OCI-LY7 (cell line): ENCODE results near the gene PDSS2.
A peak's percentile ranks its signal among the peaks of the same experiment; 100 is the strongest.

Experiments
- EZH2phosphoT487 ChIP-seq: fragments of 200-600 bp; sonication (generic); IDR thresholded peaks from 2 replicates; pipeline ENCODE4 v1.6.1; 2018; ENCODE audit warnings: low read depth, borderline replicate concordance, mild to moderate bottlenecking, mixed run types, antibody characterized with exemption, low read length, moderate library complexity, mixed read lengths
- TF ChIP-seq, protein P1 (sequence below): fragments of 200-600 bp; sonication (generic); conservative IDR thresholded peaks from 2 replicates; pipeline ENCODE4 v1.5.1; 2014; ENCODE audit warnings: mild to moderate bottlenecking, antibody characterized with exemption, low read length, moderate library complexity, mixed read lengths

DNA sequence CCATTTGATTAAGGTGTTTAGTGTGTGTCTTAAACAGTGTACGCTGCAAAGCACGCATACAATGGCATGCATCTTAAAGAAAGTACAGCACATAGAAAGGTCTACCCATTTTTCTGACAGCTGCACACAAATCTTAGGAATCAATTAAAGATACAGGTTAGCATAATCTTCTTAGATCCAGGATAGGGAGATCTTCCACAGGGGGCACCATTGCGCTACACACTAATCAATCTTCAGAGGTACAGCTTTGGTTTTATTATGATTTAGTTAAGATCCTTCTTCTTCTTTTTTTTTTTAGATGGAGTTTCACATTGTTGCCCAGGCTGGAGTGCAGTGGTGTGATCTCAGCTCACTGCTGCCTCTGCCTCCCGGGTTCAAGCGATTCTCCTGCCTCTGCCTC, 280.4 kb downstream of the PDSS2 start:
- TF ChIP-seq, protein P1, sequence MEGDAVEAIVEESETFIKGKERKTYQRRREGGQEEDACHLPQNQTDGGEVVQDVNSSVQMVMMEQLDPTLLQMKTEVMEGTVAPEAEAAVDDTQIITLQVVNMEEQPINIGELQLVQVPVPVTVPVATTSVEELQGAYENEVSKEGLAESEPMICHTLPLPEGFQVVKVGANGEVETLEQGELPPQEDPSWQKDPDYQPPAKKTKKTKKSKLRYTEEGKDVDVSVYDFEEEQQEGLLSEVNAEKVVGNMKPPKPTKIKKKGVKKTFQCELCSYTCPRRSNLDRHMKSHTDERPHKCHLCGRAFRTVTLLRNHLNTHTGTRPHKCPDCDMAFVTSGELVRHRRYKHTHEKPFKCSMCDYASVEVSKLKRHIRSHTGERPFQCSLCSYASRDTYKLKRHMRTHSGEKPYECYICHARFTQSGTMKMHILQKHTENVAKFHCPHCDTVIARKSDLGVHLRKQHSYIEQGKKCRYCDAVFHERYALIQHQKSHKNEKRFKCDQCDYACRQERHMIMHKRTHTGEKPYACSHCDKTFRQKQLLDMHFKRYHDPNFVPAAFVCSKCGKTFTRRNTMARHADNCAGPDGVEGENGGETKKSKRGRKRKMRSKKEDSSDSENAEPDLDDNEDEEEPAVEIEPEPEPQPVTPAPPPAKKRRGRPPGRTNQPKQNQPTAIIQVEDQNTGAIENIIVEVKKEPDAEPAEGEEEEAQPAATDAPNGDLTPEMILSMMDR = peak; percentile 65
- TF ChIP-seq EZH2phosphoT487 = no peak
